K562 (cell line): ENCODE results near the gene ATP5MG. TPM values are rescaled to one million over a fixed set of nuclear protein-coding genes. Genes with fewer than 3 reads are reported as not detected.

ENCODE experiments used
- BRCA1 ChIP-seq, 2 experiments: fragments of 450-650 bp in 1 of 2; sonication (generic) in 1 of 2; formaldehyde crosslinking in 1 of 2; IDR thresholded peaks; 2 replicates each; pipeline versions ENCODE4 v1.5.0 to v1.6.1; 2017 to 2020; ENCODE audit warnings: mild to moderate bottlenecking in 1 of 2, missing genetic modification reagents in 1 of 2
- CEBPB ChIP-seq: fragments of 450-650 bp; IDR thresholded peaks from 2 replicates; pipeline ENCODE4 v1.6.1; 2016; ENCODE audit warnings: missing genetic modification characterization, missing compliant biosample characterization
- CHD4 ChIP-seq: fragments of 200-600 bp; sonication (generic); IDR thresholded peaks from 3 replicates; pipeline ENCODE4 v1.6.1; 2012; ENCODE audit warnings: low read depth, mild to moderate bottlenecking, mixed read lengths, low read length, inconsistent platforms; ENCODE audit not compliant: insufficient read depth, insufficient replicate concordance, poor library complexity, severe bottlenecking
- DEAF1 ChIP-seq: fragments of 450-650 bp; formaldehyde crosslinking; IDR thresholded peaks from 2 replicates; pipeline ENCODE4 v1.4.0; 2020; ENCODE audit warnings: mild to moderate bottlenecking, moderate library complexity
- HOXB6 ChIP-seq: fragments of 250-450 bp; sonication (Bioruptor Pico); IDR thresholded peaks from 2 replicates; pipeline ENCODE4 v1.5.1; 2022; ENCODE audit warnings: mild to moderate bottlenecking, borderline replicate concordance
- PCBP2 ChIP-seq: fragments of 200-400 bp; formaldehyde crosslinking; IDR thresholded peaks from 2 replicates; pipeline ENCODE4 v1.6.1; 2018; ENCODE audit warnings: low read length, low read depth, mild to moderate bottlenecking, moderate library complexity; ENCODE audit not compliant: poor library complexity, severe bottlenecking
- PREB ChIP-seq: sonication (generic); formaldehyde crosslinking; IDR thresholded peaks from 2 replicates; pipeline ENCODE4 v1.8.1; 2023; ENCODE audit warnings: mild to moderate bottlenecking, missing genetic modification reagents
- TFAM ChIP-seq: fragments of 250-450 bp; sonication (Bioruptor Pico); conservative IDR thresholded peaks from 2 replicates; pipeline ENCODE4 v1.5.0; 2021; ENCODE audit warnings: mild to moderate bottlenecking, moderate library complexity
- ZBTB1 ChIP-seq: sonication (generic); formaldehyde crosslinking; IDR thresholded peaks from 2 replicates; pipeline ENCODE4 v1.8.1; 2023; ENCODE audit warnings: missing genetic modification reagents, low read depth, mild to moderate bottlenecking, borderline replicate concordance
- ZFX ChIP-seq: sonication (generic); formaldehyde crosslinking; IDR thresholded peaks from 2 replicates; pipeline ENCODE4 v1.8.0; 2022; ENCODE audit warnings: mild to moderate bottlenecking, missing genetic modification reagents, moderate library complexity
- ZNF592 ChIP-seq: fragments of 450-650 bp; IDR thresholded peaks from 2 replicates; pipeline ENCODE4 v1.6.1; 2017; ENCODE audit warnings: antibody characterized with exemption, mild to moderate bottlenecking
- polyA plus RNA-seq, 8 experiments: library from polyadenylated mRNA; depleted of rRNA in 4 of 8; stranded (reverse) in 5 of 8; unstranded in 3 of 8; fragments of >200 nt; fragmentation: Nextera tagmentation in 2 of 8; fragmentation: Illumina TruSeq in 1 of 8; extraction: Ambion mirVana in 2 of 8; extraction: Trizol in 1 of 8; gene quantifications; 2 replicates each; pipeline versions ENCODE4 v1.2.1 to v1.2.3, GENCODE V29; 2011 to 2014; ENCODE audit warnings: inconsistent platforms in 1 of 8, missing spikeins in 1 of 8
- total RNA-seq, 7 experiments: library from RNA; depleted of rRNA in 6 of 7; stranded (reverse); fragments of >200 nt in 6 of 7; fragmentation: Illumina TruSeq in 2 of 7; extraction: Trizol in 2 of 7; gene quantifications; 2 replicates each; pipeline versions ENCODE4 v1.2.1 to v1.2.3, GENCODE V29; 2011 to 2021; ENCODE audit warnings: low replicate concordance in 1 of 7
- TF ChIP-seq, protein P1 (sequence below), 2 experiments: fragments of 450-650 bp; IDR thresholded peaks; 2 replicates each; pipeline ENCODE4 v1.6.1; 2018; ENCODE audit warnings: mild to moderate bottlenecking in 2 of 2, low read depth in 1 of 2; ENCODE audit not compliant: partially characterized antibody in 2 of 2
- TF ChIP-seq, protein P2 (sequence below): fragments of 250-450 bp; sonication (Bioruptor Pico); IDR thresholded peaks from 2 replicates; pipeline ENCODE4 v1.8.0; 2021; ENCODE audit warnings: borderline replicate concordance, mild to moderate bottlenecking, moderate library complexity; ENCODE audit not compliant: poor library complexity, severe bottlenecking

ATP5MG gene
- total and polyA plus RNA-seq, 9 of the 15 experiments (the other 6 are each of a cell fraction or from before 2014, with no cell fraction given) = 301 to 2,138 (median 434) TPM

GRCh38 chr11:118401880-118402590 is 629 bp downstream of the ATP5MG start (continued):
- TF ChIP-seq ZNF592 (no peak), CEBPB (tag) (peak; percentile 77), HOXB6 (CRISPR knock-in tag) (no peak), BRCA1 (IDR thresholded peaks at IDR 0.05) (no peak), BRCA1 (CRISPR knock-in tag; IDR thresholded peaks at IDR 0.05) (no peak), PREB (peak; percentile 8; the same call in 1 of the 2 replicates), ZFX (CRISPR knock-in tag) (0 out of 2 replicates have a peak, but pooled peaks have one; percentile 2), TFAM (CRISPR knock-in tag) (no peak), PCBP2 (no peak), DEAF1 (no peak), CHD4 (no peak), ZBTB1 (CRISPR knock-in tag) (peak; percentile 47; the same call in 1 of the 2 replicates)
- TF ChIP-seq, protein P1, sequence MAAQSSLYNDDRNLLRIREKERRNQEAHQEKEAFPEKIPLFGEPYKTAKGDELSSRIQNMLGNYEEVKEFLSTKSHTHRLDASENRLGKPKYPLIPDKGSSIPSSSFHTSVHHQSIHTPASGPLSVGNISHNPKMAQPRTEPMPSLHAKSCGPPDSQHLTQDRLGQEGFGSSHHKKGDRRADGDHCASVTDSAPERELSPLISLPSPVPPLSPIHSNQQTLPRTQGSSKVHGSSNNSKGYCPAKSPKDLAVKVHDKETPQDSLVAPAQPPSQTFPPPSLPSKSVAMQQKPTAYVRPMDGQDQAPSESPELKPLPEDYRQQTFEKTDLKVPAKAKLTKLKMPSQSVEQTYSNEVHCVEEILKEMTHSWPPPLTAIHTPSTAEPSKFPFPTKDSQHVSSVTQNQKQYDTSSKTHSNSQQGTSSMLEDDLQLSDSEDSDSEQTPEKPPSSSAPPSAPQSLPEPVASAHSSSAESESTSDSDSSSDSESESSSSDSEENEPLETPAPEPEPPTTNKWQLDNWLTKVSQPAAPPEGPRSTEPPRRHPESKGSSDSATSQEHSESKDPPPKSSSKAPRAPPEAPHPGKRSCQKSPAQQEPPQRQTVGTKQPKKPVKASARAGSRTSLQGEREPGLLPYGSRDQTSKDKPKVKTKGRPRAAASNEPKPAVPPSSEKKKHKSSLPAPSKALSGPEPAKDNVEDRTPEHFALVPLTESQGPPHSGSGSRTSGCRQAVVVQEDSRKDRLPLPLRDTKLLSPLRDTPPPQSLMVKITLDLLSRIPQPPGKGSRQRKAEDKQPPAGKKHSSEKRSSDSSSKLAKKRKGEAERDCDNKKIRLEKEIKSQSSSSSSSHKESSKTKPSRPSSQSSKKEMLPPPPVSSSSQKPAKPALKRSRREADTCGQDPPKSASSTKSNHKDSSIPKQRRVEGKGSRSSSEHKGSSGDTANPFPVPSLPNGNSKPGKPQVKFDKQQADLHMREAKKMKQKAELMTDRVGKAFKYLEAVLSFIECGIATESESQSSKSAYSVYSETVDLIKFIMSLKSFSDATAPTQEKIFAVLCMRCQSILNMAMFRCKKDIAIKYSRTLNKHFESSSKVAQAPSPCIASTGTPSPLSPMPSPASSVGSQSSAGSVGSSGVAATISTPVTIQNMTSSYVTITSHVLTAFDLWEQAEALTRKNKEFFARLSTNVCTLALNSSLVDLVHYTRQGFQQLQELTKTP (IDR thresholded peaks at IDR 0.05; ENCODE audit: low read depth in 1 of 2, partially characterized antibody in 2 of 2) = no peak
- TF ChIP-seq, protein P2, sequence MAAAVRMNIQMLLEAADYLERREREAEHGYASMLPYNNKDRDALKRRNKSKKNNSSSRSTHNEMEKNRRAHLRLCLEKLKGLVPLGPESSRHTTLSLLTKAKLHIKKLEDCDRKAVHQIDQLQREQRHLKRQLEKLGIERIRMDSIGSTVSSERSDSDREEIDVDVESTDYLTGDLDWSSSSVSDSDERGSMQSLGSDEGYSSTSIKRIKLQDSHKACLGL = no peak
